ENCODE measurements around the gene UPB1. TPM values are rescaled to one million over a fixed set of nuclear protein-coding genes. Genes with fewer than 3 reads are reported as not detected.

The UPB1 gene
- total and polyA plus RNA-seq, 10 of the 15 experiments (the other 5 are each of a cell fraction or from before 2014, with no cell fraction given), result 0.89 to 20.5 (median 3.1) TPM

DNA sequence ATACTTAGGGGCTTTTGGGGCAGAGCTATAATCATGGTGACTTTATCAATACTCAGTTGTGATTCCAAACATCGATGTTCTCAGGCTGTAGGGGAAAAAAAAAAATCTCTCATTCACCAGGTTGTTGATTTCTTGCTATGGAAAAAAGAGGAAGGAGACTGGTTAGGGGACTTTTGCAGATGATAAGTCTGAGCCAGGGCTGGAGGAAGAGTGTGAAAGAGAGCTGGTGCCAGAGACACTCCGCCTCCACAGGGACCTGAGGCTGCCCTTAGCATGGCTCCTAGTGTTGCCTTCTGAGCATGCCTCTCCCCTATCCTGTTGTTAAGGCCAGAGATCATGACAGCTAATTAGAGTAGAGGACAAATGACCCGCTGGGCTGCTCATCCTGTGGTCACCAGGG is 16.9 kb downstream of the UPB1 start:
- ATAC-seq, result peak; percentile 23
- TF ChIP-seq ZNF622 (IDR thresholded peaks at IDR 0.05) (no peak), ZNF687 (IDR thresholded peaks at IDR 0.05) (0 out of 2 replicates have a peak, but pooled peaks have one; percentile 29), RB1 (IDR thresholded peaks at IDR 0.05; ENCODE audit: borderline replicate concordance) (no peak), WRNIP1 (IDR thresholded peaks at IDR 0.05; ENCODE audit: borderline replicate concordance, low read depth, low read length) (no peak), BCL11A (IDR thresholded peaks at IDR 0.05; ENCODE audit: low read depth, low read length) (no peak), TCF12 (IDR thresholded peaks at IDR 0.05; ENCODE audit: low read depth, low read length) (no peak), FOS (IDR thresholded peaks at IDR 0.05; ENCODE audit: borderline replicate concordance, extremely low read depth, insufficient read length) (no peak), NR2C1 (IDR thresholded peaks at IDR 0.05) (no peak), KAT2A (conservative IDR thresholded peaks at IDR 0.05; ENCODE audit: control insufficient read depth, low read depth, low read length) (no peak)
- TF ChIP-seq, protein P1, sequence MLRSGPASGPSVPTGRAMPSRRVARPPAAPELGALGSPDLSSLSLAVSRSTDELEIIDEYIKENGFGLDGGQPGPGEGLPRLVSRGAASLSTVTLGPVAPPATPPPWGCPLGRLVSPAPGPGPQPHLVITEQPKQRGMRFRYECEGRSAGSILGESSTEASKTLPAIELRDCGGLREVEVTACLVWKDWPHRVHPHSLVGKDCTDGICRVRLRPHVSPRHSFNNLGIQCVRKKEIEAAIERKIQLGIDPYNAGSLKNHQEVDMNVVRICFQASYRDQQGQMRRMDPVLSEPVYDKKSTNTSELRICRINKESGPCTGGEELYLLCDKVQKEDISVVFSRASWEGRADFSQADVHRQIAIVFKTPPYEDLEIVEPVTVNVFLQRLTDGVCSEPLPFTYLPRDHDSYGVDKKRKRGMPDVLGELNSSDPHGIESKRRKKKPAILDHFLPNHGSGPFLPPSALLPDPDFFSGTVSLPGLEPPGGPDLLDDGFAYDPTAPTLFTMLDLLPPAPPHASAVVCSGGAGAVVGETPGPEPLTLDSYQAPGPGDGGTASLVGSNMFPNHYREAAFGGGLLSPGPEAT (IDR thresholded peaks at IDR 0.05; ENCODE audit: low read depth), result peak; percentile 77
- TF ChIP-seq, protein P2, sequence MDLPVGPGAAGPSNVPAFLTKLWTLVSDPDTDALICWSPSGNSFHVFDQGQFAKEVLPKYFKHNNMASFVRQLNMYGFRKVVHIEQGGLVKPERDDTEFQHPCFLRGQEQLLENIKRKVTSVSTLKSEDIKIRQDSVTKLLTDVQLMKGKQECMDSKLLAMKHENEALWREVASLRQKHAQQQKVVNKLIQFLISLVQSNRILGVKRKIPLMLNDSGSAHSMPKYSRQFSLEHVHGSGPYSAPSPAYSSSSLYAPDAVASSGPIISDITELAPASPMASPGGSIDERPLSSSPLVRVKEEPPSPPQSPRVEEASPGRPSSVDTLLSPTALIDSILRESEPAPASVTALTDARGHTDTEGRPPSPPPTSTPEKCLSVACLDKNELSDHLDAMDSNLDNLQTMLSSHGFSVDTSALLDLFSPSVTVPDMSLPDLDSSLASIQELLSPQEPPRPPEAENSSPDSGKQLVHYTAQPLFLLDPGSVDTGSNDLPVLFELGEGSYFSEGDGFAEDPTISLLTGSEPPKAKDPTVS (IDR thresholded peaks at IDR 0.05; ENCODE audit: low read depth, low read length), result no peak
- TF ChIP-seq, protein P3, sequence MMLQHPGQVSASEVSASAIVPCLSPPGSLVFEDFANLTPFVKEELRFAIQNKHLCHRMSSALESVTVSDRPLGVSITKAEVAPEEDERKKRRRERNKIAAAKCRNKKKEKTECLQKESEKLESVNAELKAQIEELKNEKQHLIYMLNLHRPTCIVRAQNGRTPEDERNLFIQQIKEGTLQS (IDR thresholded peaks at IDR 0.05; ENCODE audit: borderline replicate concordance, extremely low read depth, low read depth, low read length), result no peak
- TF ChIP-seq, protein P4, sequence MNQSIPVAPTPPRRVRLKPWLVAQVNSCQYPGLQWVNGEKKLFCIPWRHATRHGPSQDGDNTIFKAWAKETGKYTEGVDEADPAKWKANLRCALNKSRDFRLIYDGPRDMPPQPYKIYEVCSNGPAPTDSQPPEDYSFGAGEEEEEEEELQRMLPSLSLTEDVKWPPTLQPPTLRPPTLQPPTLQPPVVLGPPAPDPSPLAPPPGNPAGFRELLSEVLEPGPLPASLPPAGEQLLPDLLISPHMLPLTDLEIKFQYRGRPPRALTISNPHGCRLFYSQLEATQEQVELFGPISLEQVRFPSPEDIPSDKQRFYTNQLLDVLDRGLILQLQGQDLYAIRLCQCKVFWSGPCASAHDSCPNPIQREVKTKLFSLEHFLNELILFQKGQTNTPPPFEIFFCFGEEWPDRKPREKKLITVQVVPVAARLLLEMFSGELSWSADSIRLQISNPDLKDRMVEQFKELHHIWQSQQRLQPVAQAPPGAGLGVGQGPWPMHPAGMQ (IDR thresholded peaks at IDR 0.05; ENCODE audit: borderline replicate concordance), result no peak

More for the DNA sequence above, 16.9 kb downstream of the UPB1 start:
- Histone ChIP-seq H3K9ac (ENCODE audit: control insufficient read depth, insufficient read depth, low read length) (no peak overlapping the region), H3K9me3 (replicated peaks; ENCODE audit: control insufficient read depth, insufficient read depth, low read length) (no peaks in the 10 kb centered on the region), H3K4me3 (no peak overlapping the region), H3K27ac (ENCODE audit: control insufficient read depth, insufficient read depth) (no peak overlapping the region; the same call in 1 of the 2 replicates), H4K20me1 (ENCODE audit: control insufficient read depth, insufficient read depth) (no peaks in the 10 kb centered on the region), H3K4me2 (ENCODE audit: control insufficient read depth, insufficient read depth) (peak overlapping the region; percentile 66; the same call in 1 of the 2 replicates), H3K4me1 (ENCODE audit: control insufficient read depth, insufficient read depth, low read length) (peaks cover 61% of the 10 kb centered on the region), H3K36me3 (ENCODE audit: control insufficient read depth in 2 of 2, insufficient read depth in 2 of 2, low read length in 1 of 2) (no peaks in the 10 kb centered on the region), H2AFZ (ENCODE audit: control insufficient read depth, low read depth, low read length) (peak overlapping the region; percentile 28; the same call in 1 of the 2 replicates), H3K79me2 (ENCODE audit: control insufficient read depth, insufficient read depth, low read length) (no peaks in the 10 kb centered on the region), H3K27me3 (replicated peaks in 1 of 2; ENCODE audit: control insufficient read depth in 2 of 2, insufficient read depth in 2 of 2, low read length in 1 of 2) (no peaks in the 10 kb centered on the region)
- WGBS (ENCODE audit: insufficient coverage, insufficient replicate concordance, low lambda C conversion rate, missing lambda C conversion rate), result 87% methylated on average over 3 of the region's 3 CpGs
- POLR2A ChIA-PET, result interaction anchor here (0.9 to 1.6 kb wide), 2 partner anchors 77 to 87 kb away, joined by 3 to 7 read pairs; no protein-coding TSS in a partner anchor
- SMC1A ChIA-PET (ENCODE audit: uncharacterized antibody, unreplicated experiment), result interaction anchor here (0.9 to 1.6 kb wide), 3 partner anchors 10 to 113 kb away, joined by 3 to 7 read pairs (median 3); no protein-coding TSS in a partner anchor
- intact Hi-C loops (cut with micrococcal nuclease; ENCODE audit: unreplicated experiment) (no loop called here), in situ Hi-C loops (cut with MboI) (no loop called here)
- BruUV-seq (replicated peaks), result no TSS peak
- FAIRE-seq (no peak), DNase-seq (ENCODE audit: low read depth, low spot score) (no peak)
- RAD21 ChIA-PET (ENCODE audit: unreplicated experiment), result interaction anchor here (0.6 to 2.1 kb wide), 7 partner anchors 9 to 112 kb away, joined by 3 to 9 read pairs (median 3); no protein-coding TSS in a partner anchor
- CTCF ChIA-PET, result interaction anchor here (1.1 to 11.4 kb wide), 5 partner anchors 8 to 88 kb away, joined by 4 to 213 read pairs (median 7); partner anchors contain the start of gene ADORA2A

Measured in GM12878 (cell line).